Upper lobe of right lung (tissue), 1 donor: ENCODE data around the gene MRPL55. TPM values are rescaled to one million over a fixed set of nuclear protein-coding genes. Genes with fewer than 3 reads are reported as not detected.

Experiments
- ATAC-seq: fragments of 200-7000 bp; cut with Tn5 transposase; one replicate; pipeline ENCODE4 v1.9.1; 2020; ENCODE audit warnings: mild to moderate bottlenecking, moderate library complexity
- DNase-seq: peaks from one replicate; pipeline ENCODE4 v3.0.0-alpha.2; 2020
- H3K27ac ChIP-seq: fragments of 200-600 bp; one replicate; pipeline ENCODE4 v1.8.0; 2022
- H3K27me3 ChIP-seq: fragments of 200-600 bp; one replicate; pipeline ENCODE4 v1.8.0; 2022; ENCODE audit warnings: mild to moderate bottlenecking
- H3K36me3 ChIP-seq: fragments of 200-600 bp; one replicate; pipeline ENCODE4 v1.8.0; 2022
- H3K4me1 ChIP-seq: fragments of 200-600 bp; one replicate; pipeline ENCODE4 v1.8.0; 2022
- H3K4me3 ChIP-seq: fragments of 200-600 bp; one replicate; pipeline ENCODE4 v1.8.0; 2022; ENCODE audit warnings: mild to moderate bottlenecking
- H3K9me3 ChIP-seq: fragments of 200-600 bp; one replicate; pipeline ENCODE4 v1.8.0; 2022
- CTCF ChIP-seq: fragments of 200-600 bp; IDR thresholded peaks from one replicate; pipeline ENCODE4 v1.8.0; 2022; ENCODE audit warnings: antibody characterized with exemption
- intact Hi-C: fragments of 100-400 bp; cut with DNase I; formaldehyde crosslinking; loops from one replicate; pipeline ENCODE4 v1.11.0; 2022
- total RNA-seq: library from RNA; stranded (reverse); fragmentation: NEBNext Ultra II Directional; extraction: Animal tissue kit (Norgen Biotek cat#: 25700); gene quantifications from one replicate; pipeline ENCODE4 v1.2.1, GENCODE V29; 2021
- donor health status: DM: no; HTN: yes; CAD: no; lungs with severe emphysema.

Gene MRPL55
- total RNA-seq, 1 donor from 2014 or later, result 39.9 TPM

GRCh38 chr1:228144993-228145343, 35.9 kb upstream of the MRPL55 start:
- TF ChIP-seq CTCF, result no peak
- Histone ChIP-seq H3K4me3 (no peak overlapping the region), H3K36me3 (peaks cover 32% of the 10 kb centered on the region), H3K27ac (no peak overlapping the region), H3K4me1 (peaks cover 55% of the 10 kb centered on the region), H3K27me3 (no peaks in the 10 kb centered on the region), H3K9me3 (no peaks in the 10 kb centered on the region)
- no peak for DNase-seq
- ATAC-seq, result no peak
- intact Hi-C loops, result no loop called here

- Histone ChIP-seq H3K4me1 (peaks cover 49% of the 10 kb centered on the region), H3K27ac (no peak overlapping the region), H3K27me3 (no peaks in the 10 kb centered on the region), H3K36me3 (peaks cover 32% of the 10 kb centered on the region), H3K4me3 (no peak overlapping the region), H3K9me3 (no peaks in the 10 kb centered on the region)
- ATAC-seq (no peak), DNase-seq (no peak)
- no peak for TF ChIP-seq CTCF
- intact Hi-C loops, result no loop called here
These were observed 35.3 kb upstream of the MRPL55 start for GRCh38 chr1:228144193-228144992.

GRCh38 chr1:228143480-228144192, 34.5 kb upstream of the MRPL55 start:
- Histone ChIP-seq H3K9me3 (no peaks in the 10 kb centered on the region), H3K27ac (peak overlapping the region; percentile 13), H3K36me3 (peaks cover 29% of the 10 kb centered on the region), H3K27me3 (no peaks in the 10 kb centered on the region), H3K4me1 (peaks cover 42% of the 10 kb centered on the region), H3K4me3 (no peak overlapping the region)
- ATAC-seq, result no peak
- no peak for TF ChIP-seq CTCF
- intact Hi-C loops, result no loop called here
- no peak for DNase-seq

- no peaks in the 10 kb centered on the region for H3K9me3 ChIP-seq
- H3K27ac ChIP-seq, result peak overlapping the region; percentile 96
- no peak for TF ChIP-seq CTCF
- peaks cover 21% of the 10 kb centered on the region for H3K36me3 ChIP-seq
- peak overlapping the region; percentile 97 for H3K4me3 ChIP-seq
- ATAC-seq (no peak), DNase-seq (no peak)
- peaks cover 35% of the 10 kb centered on the region for H3K4me1 ChIP-seq
- intact Hi-C loops, result no loop called here
- no peaks in the 10 kb centered on the region for H3K27me3 ChIP-seq
These were observed 33.6 kb upstream of the MRPL55 start for GRCh38 chr1:228142701-228143136.

GRCh38 chr1:228142155-228142691, 33.1 kb upstream of the MRPL55 start:
- H3K9me3 ChIP-seq, result no peaks in the 10 kb centered on the region
- DNase-seq, result no peak
- H3K4me3 ChIP-seq, result peak overlapping the region; percentile 97
- H3K4me1 ChIP-seq, result peaks cover 35% of the 10 kb centered on the region
- TF ChIP-seq CTCF, result no peak
- no peak for ATAC-seq
- no peaks in the 10 kb centered on the region for H3K27me3 ChIP-seq
- peaks cover 16% of the 10 kb centered on the region for H3K36me3 ChIP-seq
- H3K27ac ChIP-seq, result peak overlapping the region; percentile 96
- intact Hi-C loops, result no loop called here
